ENCODE data around the gene GRAMD1B. TPM values are rescaled to one million over a fixed set of nuclear protein-coding genes. Genes with fewer than 3 reads are reported as not detected.

The GRAMD1B gene
- total and polyA plus RNA-seq, 2 donors (not counting 1 experiment from before 2014, with no cell fraction given) = 0.58 to 11.6 TPM

GRCh38 chr11:123494195-123495050 is 64.4 kb downstream of the GRAMD1B start:
- Histone ChIP-seq H4K20me1 (ENCODE audit: control insufficient read depth, insufficient read depth, low read length, poor library complexity, severe bottlenecking) (no peaks in the 10 kb centered on the region), H3K4me1 (ENCODE audit: control insufficient read depth in 2 of 2, insufficient read depth in 2 of 2, low read length in 2 of 2) (peaks cover 0 to 7% of the 10 kb centered on the region in 2 donors), H3K27me3 (replicated peaks in 1 of 4; ENCODE audit: control extremely low read depth in 1 of 4, control insufficient read depth in 3 of 4, insufficient read depth in 4 of 4, low read length in 3 of 4) (no peaks in the 10 kb centered on the region), H3K4me2 (replicated peaks; ENCODE audit: low read depth, low read length, poor library complexity, severe bottlenecking) (no peak overlapping the region), H3K9ac (ENCODE audit: low read length) (no peak overlapping the region), H3K4me3 (ENCODE audit: control extremely low read depth in 1 of 5, extremely low read depth in 1 of 5, insufficient read depth in 1 of 5, low read depth in 2 of 5, low read length in 4 of 5) (no peak overlapping the region), H3K36me3 (replicated peaks in 1 of 2; ENCODE audit: control extremely low read depth in 1 of 2, control insufficient read depth in 1 of 2, extremely low read depth in 1 of 2, insufficient read depth in 2 of 2, low read length in 1 of 2) (no peaks in the 10 kb centered on the region), H2AFZ (ENCODE audit: insufficient read depth, low read depth, low read length, poor library complexity, severe bottlenecking) (no peak overlapping the region), H3K27ac (ENCODE audit: low read length in 2 of 2) (no peak overlapping the region), H3K9me3 (ENCODE audit: control extremely low read depth in 1 of 3, control insufficient read depth in 2 of 3, insufficient read depth in 1 of 3, low read length in 2 of 3) (no peaks in the 10 kb centered on the region), H3K79me2 (ENCODE audit: control insufficient read depth, insufficient read depth, low read length) (no peaks in the 10 kb centered on the region)
- Mint-ChIP-seq H3K9me3 (ENCODE audit: insufficient read depth) (no peaks in the 10 kb centered on the region), H3K4me3 (peak overlapping the region; percentile 11), H3K27me3 (no peaks in the 10 kb centered on the region), H3K27ac (peak overlapping the region; percentile 60), H3K4me1 (peaks cover 22% of the 10 kb centered on the region)
- CTCF ChIA-PET = interaction anchor here (1.0 to 1.6 kb wide), 3 partner anchors 16 to 87 kb away, joined by 3 to 6 read pairs (median 4); no protein-coding TSS in a partner anchor
- POLR2A ChIA-PET = no interaction called here
- intact Hi-C loops (cut with micrococcal nuclease) = no loop called here
- DNase-seq (no peak), ATAC-seq (ENCODE audit: low read depth) (peak; percentile 77)
- TF ChIP-seq EZH2 (IDR thresholded peaks at IDR 0.05; ENCODE audit: borderline replicate concordance, insufficient read depth, low read depth, low read length, poor library complexity, severe bottlenecking) = no peak
- no peak for TF ChIP-seq CTCF (IDR thresholded peaks at IDR 0.05)
- WGBS (ENCODE audit: insufficient coverage) = 72% methylated on average over 4 of the region's 6 CpGs

- Histone ChIP-seq H3K4me2 (replicated peaks; ENCODE audit: low read depth, low read length, poor library complexity, severe bottlenecking) (no peak overlapping the region), H3K9ac (ENCODE audit: low read length) (no peak overlapping the region), H2AFZ (ENCODE audit: insufficient read depth, low read depth, low read length, poor library complexity, severe bottlenecking) (no peak overlapping the region), H3K27ac (ENCODE audit: low read length in 2 of 2) (no peak overlapping the region), H3K36me3 (replicated peaks in 1 of 2; ENCODE audit: control extremely low read depth in 1 of 2, control insufficient read depth in 1 of 2, extremely low read depth in 1 of 2, insufficient read depth in 2 of 2, low read length in 1 of 2) (no peaks in the 10 kb centered on the region), H3K4me1 (ENCODE audit: control insufficient read depth in 2 of 2, insufficient read depth in 2 of 2, low read length in 2 of 2) (no peaks in the 10 kb centered on the region), H3K9me3 (ENCODE audit: control extremely low read depth in 1 of 3, control insufficient read depth in 2 of 3, insufficient read depth in 1 of 3, low read length in 2 of 3) (no peaks in the 10 kb centered on the region), H3K27me3 (replicated peaks in 1 of 4; ENCODE audit: control extremely low read depth in 1 of 4, control insufficient read depth in 3 of 4, insufficient read depth in 4 of 4, low read length in 3 of 4) (no peaks in the 10 kb centered on the region), H3K4me3 (ENCODE audit: control extremely low read depth in 1 of 5, extremely low read depth in 1 of 5, insufficient read depth in 1 of 5, low read depth in 2 of 5, low read length in 4 of 5) (no peak overlapping the region), H4K20me1 (ENCODE audit: control insufficient read depth, insufficient read depth, low read length, poor library complexity, severe bottlenecking) (no peaks in the 10 kb centered on the region), H3K79me2 (ENCODE audit: control insufficient read depth, insufficient read depth, low read length) (no peaks in the 10 kb centered on the region)
- Mint-ChIP-seq H3K4me3 (peak overlapping the region; percentile 0), H3K27me3 (no peaks in the 10 kb centered on the region), H3K4me1 (peaks cover 15% of the 10 kb centered on the region), H3K27ac (peak overlapping the region; percentile 0), H3K9me3 (ENCODE audit: insufficient read depth) (no peaks in the 10 kb centered on the region)
- intact Hi-C loops (cut with micrococcal nuclease) = no loop called here
- POLR2A ChIA-PET = interaction anchor here (0.6 kb wide), 1 partner anchor 56 kb away, joined by 4 read pairs; no protein-coding TSS in a partner anchor
- DNase-seq (no peak), ATAC-seq (ENCODE audit: low read depth) (peak; percentile 36)
- 68% methylated on average over 2 of the region's 5 CpGs for WGBS (ENCODE audit: insufficient coverage)
- no peak for TF ChIP-seq CTCF (IDR thresholded peaks at IDR 0.05)
- TF ChIP-seq EZH2 (IDR thresholded peaks at IDR 0.05; ENCODE audit: borderline replicate concordance, insufficient read depth, low read depth, low read length, poor library complexity, severe bottlenecking) = no peak
- CTCF ChIA-PET = interaction anchor here (1.1 to 1.7 kb wide), 4 partner anchors 8 to 97 kb away, joined by 3 to 6 read pairs (median 4); no protein-coding TSS in a partner anchor
These were observed 74.3 kb downstream of the GRAMD1B start for GRCh38 chr11:123504401-123504800.
